Activated CD8-positive, alpha-beta memory T cell treated with anti-CD3 and anti-CD28 coated beads, Interleukin-2, amount 50 U/mL, for 4 hours (primary cell): ENCODE data around the gene KDR.

Experiments
- DNase-seq: peaks from one replicate; pipeline ENCODE4 v3.0.0-alpha.2; 2020

Gene KDR

GRCh38 chr4:55077577-55077976, 47.8 kb downstream of the KDR start:
- DNase-seq: no peak

GRCh38 chr4:55075823-55076716, 49.3 kb downstream of the KDR start:
- no peak for DNase-seq

- no peak for DNase-seq
Measured at GRCh38 chr4:55075376-55075775, 50.0 kb downstream of the KDR start.

GRCh38 chr4:55074386-55074785, 51.0 kb downstream of the KDR start:
- no peak for DNase-seq

- DNase-seq: no peak
Measured at GRCh38 chr4:55071951-55072350, 53.4 kb downstream of the KDR start.

- DNase-seq: no peak
Measured at GRCh38 chr4:55069248-55069647, 56.1 kb downstream of the KDR start.

- no peak for DNase-seq
Measured at GRCh38 chr4:55068522-55068921, 56.9 kb downstream of the KDR start.

- DNase-seq: no peak
Measured at GRCh38 chr4:55066018-55066417, 59.4 kb downstream of the KDR start.

- DNase-seq: no peak
Measured at GRCh38 chr4:55055529-55055928, 69.9 kb downstream of the KDR start.

- no peak for DNase-seq
Measured at GRCh38 chr4:55051532-55051931, 73.9 kb downstream of the KDR start.

- DNase-seq: no peak
Measured at GRCh38 chr4:55050418-55050950, 74.9 kb downstream of the KDR start.

GRCh38 chr4:55038176-55038890, 87.1 kb downstream of the KDR start:
- DNase-seq: no peak

GRCh38 chr4:55037728-55038127, 87.7 kb downstream of the KDR start:
- DNase-seq: no peak

GRCh38 chr4:55036405-55036804, 89.0 kb downstream of the KDR start:
- DNase-seq: no peak

GRCh38 chr4:55035892-55036291, 89.5 kb downstream of the KDR start:
- DNase-seq: no peak

GRCh38 chr4:55033296-55033695, 92.1 kb downstream of the KDR start:
- DNase-seq: no peak

GRCh38 chr4:55032788-55033187, 92.6 kb downstream of the KDR start:
- DNase-seq: no peak

- no peak for DNase-seq
Measured at GRCh38 chr4:55032179-55032578, 93.2 kb downstream of the KDR start.

- no peak for DNase-seq
Measured at GRCh38 chr4:55031158-55031557, 94.2 kb downstream of the KDR start.

GRCh38 chr4:55030589-55030988, 94.8 kb downstream of the KDR start:
- no peak for DNase-seq

- no peak for DNase-seq
Measured at GRCh38 chr4:55029821-55030503, 95.4 kb downstream of the KDR start.

- no peak for DNase-seq
Measured at GRCh38 chr4:55029321-55029720, 96.1 kb downstream of the KDR start.
